Coronary artery (tissue), 2 donors: ENCODE results near the gene BABAM2.

Experiments
- DNase-seq: peaks from one replicate; pipeline ENCODE4 v3.0.0-alpha.2; 2017; ENCODE audit warnings: low spot score
- H3K27ac ChIP-seq, 2 donors: fragments of 200-600 bp; sonication (generic); one replicate each; pipeline ENCODE4 v1.5.1; 2016 to 2019
- H3K4me3 ChIP-seq: fragments of 200-600 bp; sonication (generic); 2 replicates; pipeline ENCODE4 v1.5.1; 2016; ENCODE audit warnings: mild to moderate bottlenecking, moderate library complexity
- CTCF ChIP-seq: fragments of 200-600 bp; sonication (generic); IDR thresholded peaks from one replicate; pipeline ENCODE4 v1.5.1; 2019; ENCODE audit warnings: antibody characterized with exemption

Gene BABAM2

DNA sequence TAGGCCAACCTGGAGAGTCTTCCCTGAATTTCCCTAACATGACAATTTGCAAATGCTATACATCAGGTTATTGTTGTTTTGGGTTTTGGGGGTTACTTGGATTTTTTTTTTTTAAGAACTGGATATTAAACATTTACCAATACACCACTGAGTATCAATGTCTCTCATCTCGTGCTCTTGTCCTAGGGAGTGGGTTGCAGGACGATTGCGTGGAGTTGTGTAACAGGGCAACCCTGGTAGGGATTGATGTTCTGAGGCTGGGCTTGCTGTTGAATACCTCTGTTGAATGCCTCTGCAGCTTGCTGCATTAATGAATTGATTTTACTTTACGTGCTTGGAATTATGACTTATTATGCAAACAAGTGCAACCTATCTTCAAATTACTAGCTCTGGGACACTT is 483.3 kb downstream of the BABAM2 start:
- DNase-seq: no peak
- Histone ChIP-seq H3K4me3 (no peak overlapping the region), H3K27ac (no peak overlapping the region)
- TF ChIP-seq CTCF: no peak

DNA sequence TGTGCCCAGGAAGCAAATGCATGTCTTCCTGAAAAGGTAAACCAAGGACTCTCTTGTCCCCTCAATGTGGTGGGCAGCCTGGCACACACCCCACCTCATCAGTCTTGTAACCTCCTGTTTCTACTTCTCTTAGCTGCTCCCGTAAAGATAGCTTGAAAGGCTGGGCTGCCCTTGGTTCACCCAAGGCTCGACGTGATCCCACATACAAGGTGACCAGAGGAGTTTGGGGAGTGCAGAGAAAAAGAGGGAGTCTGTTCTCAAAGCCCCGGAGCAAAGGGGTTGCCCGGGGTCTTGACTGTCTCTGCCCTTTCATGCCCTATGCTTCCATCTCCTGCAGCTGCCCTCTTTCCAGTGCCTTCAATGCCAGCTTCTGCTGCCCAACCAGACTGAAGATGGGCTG is 483.8 kb downstream of the BABAM2 start:
- Histone ChIP-seq H3K4me3 (no peak overlapping the region), H3K27ac (no peak overlapping the region)
- DNase-seq: no peak
- no peak for TF ChIP-seq CTCF

DNA sequence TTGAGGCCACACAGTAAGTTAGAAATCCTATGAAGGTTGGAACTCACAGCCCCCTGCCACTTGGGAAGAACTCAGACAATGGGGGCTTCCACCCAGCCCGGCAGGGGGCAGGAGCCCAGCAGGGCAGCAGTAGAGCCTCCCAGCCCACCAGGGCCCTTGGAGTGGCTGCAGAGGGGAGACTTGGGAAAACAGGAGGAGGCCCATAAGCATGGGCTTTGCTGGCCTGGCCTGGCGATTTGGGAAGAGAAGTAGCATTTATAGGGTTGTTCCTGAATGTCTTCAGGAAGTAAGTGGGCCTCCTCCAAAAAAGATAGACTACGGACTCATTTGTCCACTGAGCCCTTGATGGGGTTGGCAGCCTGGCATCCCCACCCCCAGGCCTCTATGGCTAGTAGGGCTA is 484.7 kb downstream of the BABAM2 start:
- no peak for DNase-seq
- Histone ChIP-seq H3K4me3 (no peak overlapping the region), H3K27ac (no peak overlapping the region)
- no peak for TF ChIP-seq CTCF

GRCh38 chr2:28375742-28376631 is 485.5 kb downstream of the BABAM2 start:
- no peak for DNase-seq
- no peak for TF ChIP-seq CTCF
- Histone ChIP-seq H3K4me3 (no peak overlapping the region), H3K27ac (no peak overlapping the region)

GRCh38 chr2:28377195-28377816 is 486.8 kb downstream of the BABAM2 start:
- Histone ChIP-seq H3K4me3 (no peak overlapping the region), H3K27ac (no peak overlapping the region)
- TF ChIP-seq CTCF: no peak
- no peak for DNase-seq

DNA sequence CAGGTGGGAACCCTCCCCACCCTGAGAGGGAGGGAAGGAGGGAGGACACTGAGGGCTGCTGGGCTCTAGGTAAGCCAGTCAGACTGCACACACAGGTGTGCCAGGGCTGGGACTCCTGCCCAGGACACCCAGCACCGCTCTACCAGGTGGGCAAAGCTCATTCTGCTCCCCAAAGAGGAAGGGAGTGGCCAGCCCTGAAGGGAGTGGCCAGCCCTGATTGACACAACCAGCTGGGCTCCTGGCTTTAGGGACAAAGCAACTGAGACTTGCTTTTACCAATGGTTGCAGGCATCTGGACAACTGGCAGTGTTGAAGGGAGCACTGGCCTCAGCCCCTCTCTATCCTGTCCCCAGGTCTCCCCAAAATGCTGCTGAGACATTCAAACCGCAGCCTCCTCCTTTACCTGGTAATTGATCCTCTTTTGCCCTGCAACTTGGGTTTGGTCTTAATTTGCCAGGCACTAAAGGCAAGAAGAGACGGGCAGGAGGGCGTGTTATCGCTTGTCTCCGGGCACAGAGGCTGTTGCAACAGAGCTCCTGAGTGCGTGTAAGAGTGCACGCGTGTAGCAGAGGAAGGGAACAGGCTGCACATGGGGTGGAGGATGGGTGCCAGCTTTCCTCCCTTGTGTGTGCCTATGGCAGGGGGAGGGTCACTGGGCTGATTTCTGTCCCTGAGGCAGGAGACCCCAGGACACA is 487.6 kb downstream of the BABAM2 start:
- Histone ChIP-seq H3K4me3 (no peak overlapping the region), H3K27ac (no peak overlapping the region)
- no peak for TF ChIP-seq CTCF
- DNase-seq: no peak
